ENCODE measurements around the gene TPRA1. TPM values are rescaled to one million over a fixed set of nuclear protein-coding genes. Genes with fewer than 3 reads are reported as not detected.

TPRA1 gene
- total RNA-seq, 1 donor from 2014 or later = 21.3 TPM

GRCh38 chr3:127574880-127575878 lies 15.4 kb downstream of the TPRA1 start:
- intact Hi-C loops (cut with DNase I) = loop anchor here (5.0 kb wide), 2 partner anchors 257 to 397 kb away; no protein-coding TSS in a partner anchor
- DNase-seq (ENCODE audit: missing footprints) = peak; percentile 93
- peak; percentile 79 for ATAC-seq

- ATAC-seq (no peak), DNase-seq (ENCODE audit: missing footprints) (no peak)
- intact Hi-C loops (cut with DNase I) = no loop called here
Measured at GRCh38 chr3:127573912-127574311, 16.6 kb downstream of the TPRA1 start.

- DNase-seq (ENCODE audit: missing footprints) (no peak), ATAC-seq (no peak)
- intact Hi-C loops (cut with DNase I) = no loop called here
Measured at GRCh38 chr3:127573401-127573800, 17.1 kb downstream of the TPRA1 start.

GRCh38 chr3:127572735-127573134 lies 17.8 kb downstream of the TPRA1 start:
- DNase-seq (ENCODE audit: missing footprints) = no peak
- intact Hi-C loops (cut with DNase I) = no loop called here
- no peak for ATAC-seq

- no peak for ATAC-seq
- intact Hi-C loops (cut with DNase I) = no loop called here
Measured at GRCh38 chr3:127572186-127572585, 18.3 kb downstream of the TPRA1 start.

GRCh38 chr3:127570520-127570919 lies 20.0 kb downstream of the TPRA1 start:
- intact Hi-C loops (cut with DNase I) = no loop called here
- DNase-seq (ENCODE audit: missing footprints) = no peak
- no peak for ATAC-seq

More at GRCh38 chr3:127572186-127572585, 18.3 kb downstream of the TPRA1 start:
- no peak for DNase-seq (ENCODE audit: missing footprints)

GRCh38 chr3:127569160-127569559 lies 21.4 kb downstream of the TPRA1 start:
- ATAC-seq = no peak
- no peak for DNase-seq (ENCODE audit: missing footprints)
- intact Hi-C loops (cut with DNase I) = no loop called here

- intact Hi-C loops (cut with DNase I) = no loop called here
- ATAC-seq = no peak
- no peak for DNase-seq (ENCODE audit: missing footprints)
Measured at GRCh38 chr3:127568586-127568985, 21.9 kb downstream of the TPRA1 start.

GRCh38 chr3:127566833-127567232 lies 23.7 kb downstream of the TPRA1 start:
- DNase-seq (ENCODE audit: missing footprints) = no peak
- ATAC-seq = no peak
- intact Hi-C loops (cut with DNase I) = no loop called here

- DNase-seq (ENCODE audit: missing footprints) (no peak), ATAC-seq (no peak)
- intact Hi-C loops (cut with DNase I) = no loop called here
Measured at GRCh38 chr3:127565711-127566110, 24.8 kb downstream of the TPRA1 start.

GRCh38 chr3:127560051-127560787 lies 30.3 kb downstream of the TPRA1 start:
- intact Hi-C loops (cut with DNase I) = no loop called here
- no peak for ATAC-seq
- no peak for DNase-seq (ENCODE audit: missing footprints)

GRCh38 chr3:127556565-127556964 lies 34.0 kb downstream of the TPRA1 start:
- intact Hi-C loops (cut with DNase I) = no loop called here
- DNase-seq (ENCODE audit: missing footprints) (peak; percentile 54), ATAC-seq (no peak)

- intact Hi-C loops (cut with DNase I) = no loop called here
- no peak for ATAC-seq
Measured at GRCh38 chr3:127555108-127555507, 35.4 kb downstream of the TPRA1 start.

GRCh38 chr3:127552038-127552437 lies 38.5 kb downstream of the TPRA1 start:
- ATAC-seq (no peak), DNase-seq (ENCODE audit: missing footprints) (no peak)
- intact Hi-C loops (cut with DNase I) = no loop called here

More at GRCh38 chr3:127555108-127555507, 35.4 kb downstream of the TPRA1 start:
- DNase-seq (ENCODE audit: missing footprints) = no peak

- ATAC-seq (no peak), DNase-seq (ENCODE audit: missing footprints) (no peak)
- intact Hi-C loops (cut with DNase I) = no loop called here
Measured at GRCh38 chr3:127551178-127551577, 39.4 kb downstream of the TPRA1 start.

GRCh38 chr3:127550468-127551157 lies 39.9 kb downstream of the TPRA1 start:
- DNase-seq (ENCODE audit: missing footprints) (peak; percentile 54), ATAC-seq (no peak)

GRCh38 chr3:127549826-127550467 lies 40.6 kb downstream of the TPRA1 start:
- intact Hi-C loops (cut with DNase I) = loop anchor here (10.0 kb wide), 1 partner anchor 565 kb away; the partner anchor contains the start of gene PLXNA1
- ATAC-seq (no peak), DNase-seq (ENCODE audit: missing footprints) (no peak)

More at GRCh38 chr3:127550468-127551157, 39.9 kb downstream of the TPRA1 start:
- intact Hi-C loops (cut with DNase I) = no loop called here
